NCI-H226 (cell line): ENCODE results near the gene MGMT.

Experiments used
- DNase-seq: peaks from one replicate; pipeline ENCODE4 v3.0.0-alpha.2; 2015

Gene MGMT

GRCh38 chr10:129546106-129546505 lies 79.1 kb downstream of the MGMT start:
- no peak for DNase-seq

- DNase-seq = no peak
Measured at GRCh38 chr10:129547608-129548007, 80.6 kb downstream of the MGMT start.

- DNase-seq = no peak
Measured at GRCh38 chr10:129548600-129548999, 81.6 kb downstream of the MGMT start.

- DNase-seq = no peak
Measured at GRCh38 chr10:129550076-129550475, 83.0 kb downstream of the MGMT start.

GRCh38 chr10:129550658-129551057 lies 83.6 kb downstream of the MGMT start:
- no peak for DNase-seq

GRCh38 chr10:129552119-129552518 lies 85.1 kb downstream of the MGMT start:
- DNase-seq = no peak

GRCh38 chr10:129553928-129554327 lies 86.9 kb downstream of the MGMT start:
- DNase-seq = no peak

- DNase-seq = no peak
Measured at GRCh38 chr10:129556316-129556715, 89.3 kb downstream of the MGMT start.

- no peak for DNase-seq
Measured at GRCh38 chr10:129560361-129560760, 93.3 kb downstream of the MGMT start.

- no peak for DNase-seq
Measured at GRCh38 chr10:129562487-129562886, 95.4 kb downstream of the MGMT start.

- DNase-seq = no peak
Measured at GRCh38 chr10:129564923-129565322, 97.9 kb downstream of the MGMT start.

- DNase-seq = no peak
Measured at GRCh38 chr10:129568583-129569344, 101.7 kb downstream of the MGMT start.

GRCh38 chr10:129570185-129570584 lies 103.1 kb downstream of the MGMT start:
- no peak for DNase-seq

- DNase-seq = no peak
Measured at GRCh38 chr10:129579228-129579627, 112.2 kb downstream of the MGMT start.

GRCh38 chr10:129580010-129580409 lies 113.0 kb downstream of the MGMT start:
- no peak for DNase-seq

- no peak for DNase-seq
Measured at GRCh38 chr10:129580901-129581300, 113.9 kb downstream of the MGMT start.

- DNase-seq = no peak
Measured at GRCh38 chr10:129581827-129582411, 114.9 kb downstream of the MGMT start.

GRCh38 chr10:129583831-129584230 lies 116.8 kb downstream of the MGMT start:
- DNase-seq = no peak

- DNase-seq = no peak
Measured at GRCh38 chr10:129586898-129587443, 119.9 kb downstream of the MGMT start.

GRCh38 chr10:129589546-129589945 lies 122.5 kb downstream of the MGMT start:
- no peak for DNase-seq

GRCh38 chr10:129593953-129594352 lies 126.9 kb downstream of the MGMT start:
- peak; percentile 2 for DNase-seq

- no peak for DNase-seq
Measured at GRCh38 chr10:129594811-129595210, 127.8 kb downstream of the MGMT start.

- DNase-seq = no peak
Measured at GRCh38 chr10:129598413-129598812, 131.4 kb downstream of the MGMT start.

GRCh38 chr10:129599160-129599559 lies 132.1 kb downstream of the MGMT start:
- DNase-seq = no peak

GRCh38 chr10:129601737-129602136 lies 134.7 kb downstream of the MGMT start:
- no peak for DNase-seq
